Right atrium auricular region (tissue), 2 donors: ENCODE results near the gene TTLL5. TPM values are rescaled to one million over a fixed set of nuclear protein-coding genes. Genes with fewer than 3 reads are reported as not detected.

Experiments used
- DNase-seq: peaks from one replicate; pipeline ENCODE4 v3.0.0-alpha.2; 2019; ENCODE audit warnings: low spot score
- H3K27ac ChIP-seq, 2 donors: fragments of 200-600 bp; sonication (generic); 1 replicate in 1 of 2; 2 replicates in 1 of 2; pipeline ENCODE4 v1.5.1; 2016 to 2019
- H3K27me3 ChIP-seq, 2 donors: fragments of 200-600 bp; sonication (generic); one replicate each; pipeline versions ENCODE4 v1.5.1 to v1.6.0; 2017 to 2019
- H3K36me3 ChIP-seq: fragments of 200-600 bp; sonication (generic); one replicate; pipeline ENCODE4 v1.5.1; 2016
- H3K4me1 ChIP-seq, 2 donors: fragments of 200-600 bp; sonication (generic); one replicate each; pipeline versions ENCODE4 v1.5.1 to v1.6.0; 2017 to 2019
- H3K4me3 ChIP-seq, 2 donors: fragments of 200-600 bp; sonication (generic); 1 replicate in 1 of 2; 2 replicates in 1 of 2; pipeline ENCODE4 v1.5.1; 2017 to 2019; ENCODE audit warnings: mild to moderate bottlenecking in 1 of 2, moderate library complexity in 1 of 2
- H3K9me3 ChIP-seq, 2 donors: fragments of 200-600 bp; sonication (generic); one replicate each; pipeline ENCODE4 v1.5.1; 2019
- CTCF ChIP-seq, 2 donors: fragments of 200-600 bp; sonication (generic); IDR thresholded peaks; one replicate each; pipeline ENCODE4 v1.5.1; 2019; ENCODE audit warnings: antibody characterized with exemption in 2 of 2
- total RNA-seq, 2 donors: library from RNA; depleted of rRNA; stranded (reverse); fragments of >200 nt; gene quantifications; one replicate each; pipeline ENCODE4 v1.1.0, GENCODE V29; 2016

Gene TTLL5
- total RNA-seq, 2 donors from 2014 or later, result 15.3 to 22.6 TPM

- no peak for TF ChIP-seq CTCF (IDR thresholded peaks at IDR 0.05)
- no peak for DNase-seq
- H3K4me1 ChIP-seq, result peaks cover 0 to 10% of the 10 kb centered on the region in 2 donors
- H3K9me3 ChIP-seq, result no peaks in the 10 kb centered on the region
- no peak overlapping the region for H3K4me3 ChIP-seq
- no peak overlapping the region for H3K27ac ChIP-seq
- no peaks in the 10 kb centered on the region for H3K27me3 ChIP-seq
- H3K36me3 ChIP-seq, result peaks cover 7% of the 10 kb centered on the region
Observed at GRCh38 chr14:75885829-75886228, 224.8 kb downstream of the TTLL5 start.

- no peak for TF ChIP-seq CTCF (IDR thresholded peaks at IDR 0.05)
- Histone ChIP-seq H3K27ac (no peak overlapping the region), H3K4me1 (peaks cover 0 to 10% of the 10 kb centered on the region in 2 donors), H3K36me3 (peaks cover 7% of the 10 kb centered on the region), H3K9me3 (no peaks in the 10 kb centered on the region), H3K27me3 (no peaks in the 10 kb centered on the region), H3K4me3 (no peak overlapping the region)
- DNase-seq, result no peak
Observed at GRCh38 chr14:75886636-75887348, 225.7 kb downstream of the TTLL5 start.

DNA sequence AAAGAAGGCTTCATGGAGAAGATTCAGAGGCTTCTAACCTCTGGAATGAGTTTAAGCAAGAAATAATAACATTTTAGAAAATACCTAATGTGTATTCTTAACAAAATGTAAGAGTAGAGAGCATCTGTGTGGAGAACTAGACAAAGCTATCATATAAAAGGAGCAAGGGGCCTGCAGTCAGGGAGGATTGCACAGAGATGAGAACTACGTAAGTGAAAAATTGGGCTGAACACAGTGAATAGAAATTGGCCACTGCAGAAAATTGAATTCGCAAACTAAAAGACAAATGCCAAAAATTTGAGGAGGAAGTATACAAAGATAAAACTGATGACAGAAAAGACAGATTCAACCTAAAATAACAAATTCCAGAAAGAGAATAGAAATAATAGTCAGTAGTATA is 227.9 kb downstream of the TTLL5 start:
- Histone ChIP-seq H3K27ac (no peak overlapping the region), H3K4me3 (no peak overlapping the region), H3K9me3 (no peaks in the 10 kb centered on the region), H3K27me3 (no peaks in the 10 kb centered on the region), H3K4me1 (peaks cover 0 to 8% of the 10 kb centered on the region in 2 donors), H3K36me3 (no peaks in the 10 kb centered on the region)
- DNase-seq, result no peak
- TF ChIP-seq CTCF (IDR thresholded peaks at IDR 0.05), result no peak

GRCh38 chr14:75896341-75896740 is 235.3 kb downstream of the TTLL5 start:
- Histone ChIP-seq H3K27me3 (no peaks in the 10 kb centered on the region), H3K9me3 (no peaks in the 10 kb centered on the region), H3K4me1 (no peaks in the 10 kb centered on the region), H3K27ac (no peak overlapping the region), H3K36me3 (no peaks in the 10 kb centered on the region), H3K4me3 (no peak overlapping the region)
- TF ChIP-seq CTCF (IDR thresholded peaks at IDR 0.05), result no peak
- no peak for DNase-seq

- no peak for TF ChIP-seq CTCF (IDR thresholded peaks at IDR 0.05)
- Histone ChIP-seq H3K36me3 (no peaks in the 10 kb centered on the region), H3K27me3 (no peaks in the 10 kb centered on the region), H3K9me3 (no peaks in the 10 kb centered on the region), H3K4me3 (no peak overlapping the region), H3K4me1 (peaks cover 0 to 28% of the 10 kb centered on the region in 2 donors), H3K27ac (no peak overlapping the region)
- DNase-seq, result no peak
Observed at GRCh38 chr14:75904311-75904710, 243.3 kb downstream of the TTLL5 start.
